Esophagus squamous epithelium (tissue), 4 donors: ENCODE measurements around the gene XRCC4.

ENCODE experiments used
- POLR2A ChIP-seq, 4 donors: fragments of 450-650 bp; IDR thresholded peaks; one replicate each; pipeline ENCODE4 v1.6.1; 2017; ENCODE audit warnings: antibody characterized with exemption in 4 of 4, mild to moderate bottlenecking in 4 of 4, moderate library complexity in 3 of 4
- TF ChIP-seq, protein P1 (sequence below), 6 experiments: fragments of 450-650 bp in 4 of 6; fragments of 200-600 bp in 2 of 6; sonication (generic) in 2 of 6; IDR thresholded peaks; one replicate each; pipeline ENCODE4 v1.5.1; 2016 to 2019; ENCODE audit warnings: antibody characterized with exemption in 6 of 6, mild to moderate bottlenecking in 4 of 6, moderate library complexity in 4 of 6

DNA sequence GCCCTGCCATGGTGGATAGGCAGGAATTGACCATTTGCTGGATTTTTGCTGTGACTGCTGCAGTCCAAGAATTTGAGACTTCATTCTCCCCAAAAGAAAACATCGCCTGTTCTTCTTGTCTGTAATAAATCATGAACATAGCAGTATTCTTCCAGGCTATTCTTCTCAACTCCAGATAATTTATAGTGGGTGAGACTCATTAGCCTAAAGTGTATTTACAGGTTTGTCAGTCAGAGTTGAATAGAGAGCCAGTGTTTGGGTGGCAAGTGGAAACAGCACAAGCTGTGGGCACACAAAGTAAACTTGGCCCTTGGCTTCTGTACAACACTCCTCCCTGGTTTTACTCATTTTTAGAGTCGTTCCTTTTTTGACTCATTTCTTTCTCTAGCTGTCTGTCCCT, 266.0 kb downstream of the XRCC4 start:
- TF ChIP-seq POLR2A (IDR thresholded peaks at IDR 0.05), result no peak
- TF ChIP-seq, protein P1, sequence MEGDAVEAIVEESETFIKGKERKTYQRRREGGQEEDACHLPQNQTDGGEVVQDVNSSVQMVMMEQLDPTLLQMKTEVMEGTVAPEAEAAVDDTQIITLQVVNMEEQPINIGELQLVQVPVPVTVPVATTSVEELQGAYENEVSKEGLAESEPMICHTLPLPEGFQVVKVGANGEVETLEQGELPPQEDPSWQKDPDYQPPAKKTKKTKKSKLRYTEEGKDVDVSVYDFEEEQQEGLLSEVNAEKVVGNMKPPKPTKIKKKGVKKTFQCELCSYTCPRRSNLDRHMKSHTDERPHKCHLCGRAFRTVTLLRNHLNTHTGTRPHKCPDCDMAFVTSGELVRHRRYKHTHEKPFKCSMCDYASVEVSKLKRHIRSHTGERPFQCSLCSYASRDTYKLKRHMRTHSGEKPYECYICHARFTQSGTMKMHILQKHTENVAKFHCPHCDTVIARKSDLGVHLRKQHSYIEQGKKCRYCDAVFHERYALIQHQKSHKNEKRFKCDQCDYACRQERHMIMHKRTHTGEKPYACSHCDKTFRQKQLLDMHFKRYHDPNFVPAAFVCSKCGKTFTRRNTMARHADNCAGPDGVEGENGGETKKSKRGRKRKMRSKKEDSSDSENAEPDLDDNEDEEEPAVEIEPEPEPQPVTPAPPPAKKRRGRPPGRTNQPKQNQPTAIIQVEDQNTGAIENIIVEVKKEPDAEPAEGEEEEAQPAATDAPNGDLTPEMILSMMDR (IDR thresholded peaks at IDR 0.05), result no peak
